Left cardiac atrium (tissue), 4 donors: ENCODE measurements around the gene B4GALT3. TPM values are rescaled to one million over a fixed set of nuclear protein-coding genes. Genes with fewer than 3 reads are reported as not detected.
A peak's percentile ranks its signal among the peaks of the same experiment; 100 is the strongest.
"Not testable (repeated sequence)": the region's sequence is repeated elsewhere in the genome, so short reads cannot be mapped to it uniquely, and the experiment has no call there.

ENCODE experiments used
- ATAC-seq, 2 donors: fragments of 200-7000 bp; cut with Tn5 transposase; one replicate each; pipeline ENCODE4 v1.9.1; 2020; ENCODE audit warnings: mild to moderate bottlenecking in 2 of 2, moderate library complexity in 2 of 2
- DNase-seq: peaks from one replicate; pipeline ENCODE4 v3.0.0-alpha.2; 2020
- intact Hi-C, 2 donors: fragments of 100-400 bp; cut with DNase I; formaldehyde crosslinking; loops; one replicate each; pipeline versions ENCODE4 v1.14.1 to v1.15.1; 2022 to 2023
- long read RNA-seq: library from polyadenylated mRNA; unstranded; transcript quantifications from one replicate; pipeline ENCODE4 v2.0.0, GENCODE V29; 2021
- total RNA-seq, 2 donors: library from RNA; stranded (reverse); fragmentation: NEBNext Ultra II Directional; extraction: Animal tissue kit (Norgen Biotek cat#: 25700); gene quantifications; one replicate each; pipeline ENCODE4 v1.2.1, GENCODE V29; 2021
- donor health status: DM: no; HTN: yes; CAD: no.
- donor health status: DM: no; HTN: yes; CAD: no; lungs with severe emphysema.
- donor health status: DM: yes; HTN: yes; CAD: no.
- donor health status: Dilated cardiomyopathy.

Gene B4GALT3
- total RNA-seq: 10 to 100 TPM; 19.7 to 25.2 TPM
- long read RNA-seq, transcript B4GALT3-213 (8 exons, 2,414 nt): minor isoform, 12 of 44 reads
- long read RNA-seq, transcript B4GALT3-201 (8 exons, 1,911 nt): major isoform, 18 of 44 reads
- long read RNA-seq, partial matches to known transcripts: 8 of 44 reads
- long read RNA-seq, other reads (novel, unspliced or antisense): 6 of 44 reads

GRCh38 chr1:161177112-161177935 is at the start of gene B4GALT3:
Gene B4GALT3, minus strand, starts transcription at chr1:161177507. Its CDS starts 1,447 bp downstream, at chr1:161176060.
- intact Hi-C loops: no loop called here
- peak; percentile 96 to 97 for ATAC-seq
- peak; percentile 92 for DNase-seq

GRCh38 chr1:161226759-161227158 is 49.5 kb upstream of the B4GALT3 start:
- ATAC-seq (no peak), DNase-seq (no peak)
- intact Hi-C loops: loop anchor here (2.0 to 10.0 kb wide), 2 partner anchors 156 to 158 kb away; no protein-coding TSS in a partner anchor

- intact Hi-C loops: loop anchor here (2.0 to 10.0 kb wide), 2 partner anchors 156 to 158 kb away; no protein-coding TSS in a partner anchor
- DNase-seq: no peak
- peak in 1 of 2 donors; percentile 0 for ATAC-seq
Observed at GRCh38 chr1:161226320-161226711, 49.0 kb upstream of the B4GALT3 start.

GRCh38 chr1:161225534-161226319 is 48.4 kb upstream of the B4GALT3 start, which contains the start of gene TOMM40L:
Gene TOMM40L, plus strand, starts transcription at chr1:161226060. Its CDS starts 430 bp downstream, at chr1:161226490.
- DNase-seq: peak; percentile 94
- intact Hi-C loops: loop anchor here (2.0 to 10.0 kb wide), 3 partner anchors 17 to 159 kb away; no protein-coding TSS in a partner anchor
- peak; percentile 97 for ATAC-seq

GRCh38 chr1:161225178-161225533 is 47.8 kb upstream of the B4GALT3 start:
- intact Hi-C loops: loop anchor here (2.0 to 10.0 kb wide), 2 partner anchors 16 to 160 kb away; no protein-coding TSS in a partner anchor
- ATAC-seq: no peak

GRCh38 chr1:161224695-161225087 is 47.4 kb upstream of the B4GALT3 start:
- ATAC-seq, DNase-seq: not testable (repeated sequence)
- intact Hi-C loops: loop anchor here (2.0 to 10.0 kb wide), 3 partner anchors 16 to 160 kb away; partner anchors contain the start of gene SDHC (in 1 of the 2)

More at GRCh38 chr1:161225178-161225533, 47.8 kb upstream of the B4GALT3 start:
- no peak for DNase-seq

GRCh38 chr1:161223805-161224694 is 46.7 kb upstream of the B4GALT3 start:
- intact Hi-C loops: loop anchor here (2.0 to 10.0 kb wide), 3 partner anchors 15 to 161 kb away; partner anchors contain the start of gene SDHC (in 1 of the 2)
- no peak for DNase-seq
- ATAC-seq: no peak

- intact Hi-C loops: loop anchor here (5.0 to 10.0 kb wide), 2 partner anchors 90 to 162 kb away; partner anchors contain the start of gene SDHC (in 1 of the 2)
- peak; percentile 11 for DNase-seq
- ATAC-seq: no peak
Observed at GRCh38 chr1:161222175-161223019, 45.1 kb upstream of the B4GALT3 start.

GRCh38 chr1:161220002-161220401 is 42.7 kb upstream of the B4GALT3 start:
- ATAC-seq (no peak), DNase-seq (no peak)
- intact Hi-C loops: loop anchor here (5.0 to 10.0 kb wide), 2 partner anchors 92 to 165 kb away; partner anchors contain the start of gene SDHC (in 1 of the 2)

GRCh38 chr1:161219078-161219892 is 42.0 kb upstream of the B4GALT3 start:
- DNase-seq (no peak), ATAC-seq (no peak)
- intact Hi-C loops: no loop called here

- intact Hi-C loops: no loop called here
- ATAC-seq: no peak
Observed at GRCh38 chr1:161218301-161219077, 41.2 kb upstream of the B4GALT3 start.

GRCh38 chr1:161217831-161218230 is 40.5 kb upstream of the B4GALT3 start:
- DNase-seq (no peak), ATAC-seq (peak in 1 of 2 donors; percentile 8)
- intact Hi-C loops: no loop called here

More at GRCh38 chr1:161218301-161219077, 41.2 kb upstream of the B4GALT3 start:
- DNase-seq: no peak

GRCh38 chr1:161216945-161217712 is 39.8 kb upstream of the B4GALT3 start:
- ATAC-seq: peak; percentile 58 to 78
- intact Hi-C loops: no loop called here
- DNase-seq: peak; percentile 36

- intact Hi-C loops: no loop called here
- peak; percentile 68 for DNase-seq
- peak; percentile 43 to 68 for ATAC-seq
Observed at GRCh38 chr1:161215076-161215475, 37.8 kb upstream of the B4GALT3 start, which contains the start of gene FCER1G. Gene FCER1G, plus strand, starts transcription at chr1:161215295. Its CDS starts 27 bp downstream, at chr1:161215322.
